HEK293T (cell line): Measurements from ENCODE around the gene KLHL33.
A peak's percentile ranks its signal among the peaks of the same experiment; 100 is the strongest.

Experiments used
- CTCF ChIA-PET: fragments of 350-600 bp; formaldehyde crosslinking; extraction: SDS; loops from one replicate; lab custom pipeline; 2021; ENCODE audit warnings: antibody characterized with exemption, inconsistent platforms; lab: Yijun Ruan, JAX
- POLR2A ChIA-PET: fragments of 350-600 bp; formaldehyde crosslinking; extraction: SDS; loops from one replicate; lab custom pipeline; 2020; ENCODE audit warnings: antibody characterized with exemption, inconsistent platforms; lab: Yijun Ruan, JAX
- DNase-seq: peaks from one replicate; pipeline ENCODE4 v3.0.0; 2012; ENCODE audit warnings: mixed read lengths; ENCODE audit errors: extremely low spot score
- ARNT ChIP-seq: fragments of 450-650 bp; IDR thresholded peaks from 2 replicates; pipeline ENCODE4 v1.6.1; 2017; ENCODE audit warnings: mild to moderate bottlenecking
- BHLHE40 ChIP-seq: fragments of 450-650 bp; IDR thresholded peaks from 2 replicates; pipeline ENCODE4 v1.6.1; 2016; ENCODE audit warnings: mild to moderate bottlenecking, moderate library complexity, borderline replicate concordance
- CTBP1 ChIP-seq: fragments of 450-650 bp; IDR thresholded peaks from 2 replicates; pipeline ENCODE4 v1.6.1; 2016; ENCODE audit warnings: borderline replicate concordance
- ELF4 ChIP-seq: fragments of 450-650 bp; IDR thresholded peaks from 2 replicates; pipeline ENCODE4 v1.6.1; 2017; ENCODE audit warnings: antibody characterized with exemption
- FOXA1 ChIP-seq: fragments of 450-650 bp; IDR thresholded peaks from 2 replicates; pipeline ENCODE4 v1.6.1; 2016; ENCODE audit warnings: mild to moderate bottlenecking
- FOXK2 ChIP-seq: fragments of 450-650 bp; IDR thresholded peaks from 2 replicates; pipeline ENCODE4 v1.6.1; 2016; ENCODE audit warnings: mild to moderate bottlenecking
- FOXM1 ChIP-seq: fragments of 450-650 bp; IDR thresholded peaks from 2 replicates; pipeline ENCODE4 v1.6.1; 2017; ENCODE audit warnings: mild to moderate bottlenecking, borderline replicate concordance
- HDGF ChIP-seq: fragments of 450-650 bp; IDR thresholded peaks from 2 replicates; pipeline ENCODE4 v1.6.1; 2017; ENCODE audit warnings: antibody characterized with exemption, borderline replicate concordance
- L3MBTL2 ChIP-seq: fragments of 450-650 bp; conservative IDR thresholded peaks from 2 replicates; pipeline ENCODE4 v1.6.1; 2016; ENCODE audit warnings: mild to moderate bottlenecking
- LEF1 ChIP-seq: fragments of 450-650 bp; IDR thresholded peaks from 2 replicates; pipeline ENCODE4 v1.6.1; 2017; ENCODE audit warnings: mild to moderate bottlenecking, borderline replicate concordance
- NFRKB ChIP-seq: fragments of 450-650 bp; IDR thresholded peaks from 2 replicates; pipeline ENCODE4 v1.6.1; 2016; ENCODE audit warnings: mild to moderate bottlenecking, moderate library complexity
- SP1 ChIP-seq: fragments of 450-650 bp; IDR thresholded peaks from 2 replicates; pipeline ENCODE4 v1.6.1; 2017
- SUZ12 ChIP-seq: fragments of 450-650 bp; IDR thresholded peaks from 2 replicates; pipeline ENCODE4 v1.6.1; 2016; ENCODE audit warnings: mild to moderate bottlenecking
- TARDBP ChIP-seq: fragments of 450-650 bp; IDR thresholded peaks from 2 replicates; pipeline ENCODE4 v1.6.1; 2016
- ZNF384 ChIP-seq: fragments of 450-650 bp; IDR thresholded peaks from 2 replicates; pipeline ENCODE4 v1.6.1; 2016
- TF ChIP-seq, protein P1 (sequence below): fragments of 450-650 bp; IDR thresholded peaks from 2 replicates; pipeline ENCODE4 v1.6.1; 2016

KLHL33 gene

DNA sequence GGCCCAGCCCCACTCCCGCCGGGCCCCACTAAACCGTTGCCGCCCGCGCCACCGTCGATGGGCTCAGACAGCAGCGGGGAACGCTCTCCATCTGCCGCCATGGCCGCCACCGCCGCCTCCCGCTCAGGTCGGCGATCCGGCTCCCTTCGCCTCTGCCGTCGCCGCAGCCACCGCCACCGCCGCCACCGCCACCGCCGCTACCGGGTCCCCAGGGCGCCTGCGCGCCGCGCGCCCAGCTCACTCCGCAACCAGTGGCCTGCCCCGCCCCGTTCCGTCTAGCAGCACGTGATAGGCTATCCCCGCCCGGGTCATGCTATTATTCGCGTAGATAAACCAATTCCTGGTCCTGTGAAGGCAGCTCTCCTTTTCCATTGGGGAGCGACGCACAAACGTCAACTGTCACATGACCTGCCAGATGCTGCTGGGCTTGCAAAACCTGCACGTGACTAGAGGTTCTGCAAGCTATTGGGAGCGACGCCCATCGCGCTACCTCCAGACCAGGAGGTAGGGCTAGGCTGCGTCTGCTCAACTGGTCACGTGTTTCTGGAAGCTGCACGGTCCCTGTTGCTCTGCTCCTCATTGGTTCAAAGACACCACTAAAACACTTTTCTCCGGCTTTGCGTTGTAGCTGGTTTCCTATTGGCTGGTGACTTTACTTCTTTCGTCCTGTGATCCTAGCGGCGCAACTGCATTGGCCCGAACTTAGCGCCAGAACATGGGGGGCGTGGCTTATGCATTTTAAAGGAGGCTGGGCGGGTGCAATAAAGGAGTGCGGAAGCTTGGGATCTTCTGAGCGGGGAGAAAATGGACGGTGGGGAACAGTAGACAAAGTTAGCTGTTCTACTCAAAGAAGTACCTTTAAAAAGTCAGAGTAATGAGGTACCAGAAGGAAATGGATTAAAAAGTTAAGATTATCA is 25.5 kb upstream of the KLHL33 start, which contains the start of gene PIP4P1:
TSS of gene PIP4P1 (minus strand) at position 210 of the 917 bp plus-strand sequence. CDS start at position 101, 109 bp downstream.
- TF ChIP-seq ZNF384 (no peak), FOXK2 (peak; percentile 52; the same call in 1 of the 2 replicates), L3MBTL2 (peak; percentile 93), HDGF (0 out of 2 replicates have a peak, but pooled peaks have one; percentile 19), CTBP1 (no peak), BHLHE40 (no peak)
- TF ChIP-seq, protein P1, sequence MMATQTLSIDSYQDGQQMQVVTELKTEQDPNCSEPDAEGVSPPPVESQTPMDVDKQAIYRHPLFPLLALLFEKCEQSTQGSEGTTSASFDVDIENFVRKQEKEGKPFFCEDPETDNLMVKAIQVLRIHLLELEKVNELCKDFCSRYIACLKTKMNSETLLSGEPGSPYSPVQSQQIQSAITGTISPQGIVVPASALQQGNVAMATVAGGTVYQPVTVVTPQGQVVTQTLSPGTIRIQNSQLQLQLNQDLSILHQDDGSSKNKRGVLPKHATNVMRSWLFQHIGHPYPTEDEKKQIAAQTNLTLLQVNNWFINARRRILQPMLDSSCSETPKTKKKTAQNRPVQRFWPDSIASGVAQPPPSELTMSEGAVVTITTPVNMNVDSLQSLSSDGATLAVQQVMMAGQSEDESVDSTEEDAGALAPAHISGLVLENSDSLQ = peak; percentile 84
- ChIA-PET CTCF (no interaction called here), POLR2A (interaction anchor here (0.7 to 4.4 kb wide), 27 partner anchors 9 to 222 kb away, joined by 3 to 38 read pairs (median 5); partner anchors contain the start of genes PARP2, PNP, RNASE4 and TEP1)
- peak; percentile 90 for DNase-seq

DNA sequence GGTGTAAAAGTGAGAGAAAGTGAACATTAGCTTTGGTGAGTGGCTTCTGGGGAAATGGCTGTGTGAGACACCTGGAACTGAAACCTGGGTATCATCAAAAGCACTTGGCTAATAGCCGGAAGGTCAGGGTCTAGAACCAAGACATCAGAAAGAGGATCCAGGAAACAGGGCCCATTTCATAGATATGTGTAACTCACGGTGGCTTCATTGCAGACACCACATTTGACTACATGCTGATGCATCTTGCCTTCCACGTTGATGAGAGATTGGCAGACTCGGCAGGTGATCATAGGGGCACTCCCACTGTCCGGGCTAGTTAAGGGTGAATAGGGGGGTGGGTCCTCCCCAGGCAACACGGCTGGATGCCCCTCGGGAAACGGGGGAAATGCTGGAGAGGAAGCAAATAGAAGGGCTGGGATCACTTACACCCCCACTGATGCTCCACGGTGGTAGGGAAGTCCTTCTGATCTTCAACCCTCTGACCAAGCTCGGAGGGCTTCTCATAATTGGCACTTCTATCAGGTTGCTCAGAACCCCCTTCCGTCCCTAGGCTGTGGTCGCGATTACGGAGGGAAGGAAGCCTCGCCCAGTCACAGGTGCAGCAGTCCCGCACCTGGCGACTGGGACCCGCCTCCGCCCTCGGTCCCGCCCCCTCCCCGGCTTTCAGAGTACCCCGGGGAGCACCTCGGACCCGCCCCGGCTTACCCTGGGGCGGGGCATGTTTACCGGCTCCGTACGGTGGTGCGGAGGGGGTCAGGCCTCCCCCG is 24.7 kb upstream of the KLHL33 start:
- ChIA-PET POLR2A (interaction anchor here (0.9 to 4.4 kb wide), 10 partner anchors 10 to 223 kb away, joined by 3 to 38 read pairs (median 6); partner anchors contain the start of genes PARP2, PNP, RNASE4 and TEP1), CTCF (no interaction called here)
- no peak for TF ChIP-seq FOXK2
- TF ChIP-seq HDGF = no peak
- no peak for TF ChIP-seq L3MBTL2
- no peak for TF ChIP-seq ZNF384
- TF ChIP-seq LEF1 = no peak
- TF ChIP-seq ARNT = no peak
- no peak for DNase-seq

DNA sequence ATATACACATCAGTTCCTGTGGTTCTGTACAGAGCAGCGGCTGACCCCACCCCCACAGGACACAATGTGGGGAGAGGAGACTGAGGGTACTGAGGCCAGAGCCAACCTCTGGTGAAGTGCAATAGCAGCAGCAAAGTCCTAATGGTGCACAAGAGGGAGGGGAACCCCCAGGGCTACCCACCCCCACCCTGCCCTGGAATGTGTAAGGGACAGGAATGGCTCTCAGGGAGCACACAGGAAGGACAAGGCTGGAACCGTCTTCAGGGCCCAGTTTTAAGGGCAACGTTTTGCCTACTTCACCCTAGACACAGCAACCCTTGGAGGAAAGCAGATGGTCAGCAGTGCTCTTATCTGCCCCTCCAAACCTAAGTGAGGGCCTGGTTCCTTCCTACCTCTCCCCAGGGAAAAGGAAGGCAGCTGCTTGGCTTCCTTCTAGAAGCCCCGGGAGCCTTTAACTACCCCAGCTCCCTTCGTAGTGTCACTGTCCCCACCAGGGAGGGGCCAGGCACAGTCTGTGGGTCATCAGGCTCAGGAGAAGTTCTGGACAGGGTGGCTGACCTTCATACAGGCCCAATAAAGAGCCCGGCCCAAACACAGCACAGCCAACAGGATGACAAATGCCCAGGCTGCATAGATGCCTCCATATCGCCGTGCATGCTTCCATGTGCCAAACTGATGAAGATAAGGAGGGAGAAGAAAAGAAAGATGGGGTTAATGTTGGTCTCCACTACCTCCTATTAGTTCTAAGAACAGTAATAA is 22.2 kb upstream of the KLHL33 start:
- no peak for DNase-seq
- TF ChIP-seq SUZ12 (no peak), FOXM1 (no peak), TARDBP (no peak), CTBP1 (no peak), FOXA1 (no peak), NFRKB (no peak), BHLHE40 (no peak), ARNT (no peak), SP1 (no peak), ZNF384 (no peak), FOXK2 (no peak), ELF4 (no peak), LEF1 (no peak), HDGF (no peak), L3MBTL2 (no peak)
- ChIA-PET CTCF (no interaction called here), POLR2A (interaction anchor here (0.6 to 4.4 kb wide), 2 partner anchors 12 to 115 kb away, joined by 3 to 38 read pairs; partner anchors contain the start of genes PARP2 and PNP)

DNA sequence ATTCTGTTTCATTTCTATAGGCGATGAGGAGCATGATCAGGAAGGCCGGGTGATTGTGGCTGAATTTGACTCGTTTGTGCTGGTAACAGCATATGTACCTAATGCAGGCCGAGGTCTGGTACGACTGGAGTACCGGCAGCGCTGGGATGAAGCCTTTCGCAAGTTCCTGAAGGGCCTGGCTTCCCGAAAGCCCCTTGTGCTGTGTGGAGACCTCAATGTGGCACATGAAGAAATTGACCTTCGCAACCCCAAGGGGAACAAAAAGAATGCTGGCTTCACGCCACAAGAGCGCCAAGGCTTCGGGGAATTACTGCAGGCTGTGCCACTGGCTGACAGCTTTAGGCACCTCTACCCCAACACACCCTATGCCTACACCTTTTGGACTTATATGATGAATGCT is 21.0 kb upstream of the KLHL33 start:
- TF ChIP-seq HDGF = no peak
- no peak for TF ChIP-seq NFRKB
- TF ChIP-seq BHLHE40 = no peak
- no peak for TF ChIP-seq L3MBTL2
- TF ChIP-seq FOXA1 = no peak
- no peak for TF ChIP-seq FOXK2
- TF ChIP-seq CTBP1 = no peak
- no peak for DNase-seq
- ChIA-PET CTCF (no interaction called here), POLR2A (interaction anchor here (4.1 to 5.5 kb wide), 2 partner anchors 12 to 44 kb away, joined by 47 to 58 read pairs; partner anchors contain the start of genes PNP and TEP1)

DNA sequence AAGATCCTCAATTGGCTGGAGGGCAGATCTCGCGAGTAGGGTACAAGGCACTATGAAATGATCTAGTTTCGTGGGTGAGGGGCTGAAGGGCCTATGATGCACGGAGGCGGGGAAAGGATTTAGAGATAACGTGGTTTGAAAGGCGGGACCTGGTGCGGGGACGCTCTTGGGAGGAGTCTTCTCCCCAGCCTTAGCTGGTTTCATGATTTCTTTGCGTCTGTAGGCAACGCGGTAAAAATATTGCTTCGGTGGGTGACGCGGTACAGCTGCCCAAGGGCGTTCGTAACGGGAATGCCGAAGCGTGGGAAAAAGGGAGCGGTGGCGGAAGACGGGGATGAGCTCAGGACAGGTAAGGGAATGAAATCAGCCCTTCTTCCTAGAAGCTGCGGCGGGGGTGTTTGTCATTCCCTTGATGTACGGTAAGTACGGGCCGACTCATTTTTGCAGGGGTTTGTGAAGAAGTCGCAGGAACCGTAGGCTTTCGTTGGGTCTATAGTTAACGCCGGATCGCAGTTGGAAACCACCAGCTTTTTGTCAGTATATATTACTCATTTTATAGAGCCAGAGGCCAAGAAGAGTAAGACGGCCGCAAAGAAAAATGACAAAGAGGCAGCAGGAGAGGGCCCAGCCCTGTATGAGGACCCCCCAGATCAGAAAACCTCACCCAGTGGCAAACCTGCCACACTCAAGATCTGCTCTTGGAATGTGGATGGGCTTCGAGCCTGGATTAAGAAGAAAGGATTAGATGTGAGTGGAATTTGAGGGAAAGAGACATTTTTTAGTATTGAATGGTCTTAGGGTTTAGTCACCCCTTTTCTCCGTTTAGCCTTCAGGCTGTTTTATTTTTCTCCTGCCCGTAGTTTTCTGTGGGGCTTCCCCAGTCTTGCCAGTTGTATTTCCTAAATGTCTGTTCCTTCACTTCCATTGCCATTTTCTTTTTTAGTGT is 19.7 kb upstream of the KLHL33 start:
- TF ChIP-seq SP1 = no peak
- TF ChIP-seq L3MBTL2 = peak; percentile 25; the same call in 1 of the 2 replicates
- CTCF ChIA-PET = interaction anchor here (1.0 to 1.5 kb wide), 2 partner anchors 40 kb away, joined by 4 to 6 read pairs; no protein-coding TSS in a partner anchor
- POLR2A ChIA-PET = interaction anchor here (0.6 to 5.5 kb wide), 27 partner anchors 8 to 259 kb away, joined by 3 to 58 read pairs (median 7); partner anchors contain the start of genes CCNB1IP1, KLHL33, PARP2 and PNP
- DNase-seq = peak; percentile 49
